Epithelial cell of proximal tubule (primary cell): ENCODE results near the gene RAD54L. TPM values are rescaled to one million over a fixed set of nuclear protein-coding genes. Genes with fewer than 3 reads are reported as not detected.
"Not testable (repeated sequence)": the region's sequence is repeated elsewhere in the genome, so short reads cannot be mapped to it uniquely, and the experiment has no call there.

Experiments used
- DNase-seq: peaks from one replicate; pipeline ENCODE4 v3.0.0-alpha.2; 2011; ENCODE audit warnings: low read depth
- H3K4me3 ChIP-seq: 2 replicates; pipeline ENCODE4 v1.5.1; 2011; ENCODE audit warnings: low read depth, mild to moderate bottlenecking, low read length
- CTCF ChIP-seq: conservative IDR thresholded peaks from 2 replicates; pipeline ENCODE4 v1.5.1; 2012; ENCODE audit warnings: low read depth, mild to moderate bottlenecking, low read length
- total RNA-seq: library from RNA; depleted of rRNA; stranded (reverse); fragments of >200 nt; gene quantifications from 2 replicates; pipeline ENCODE4 v1.2.3, GENCODE V29; 2015

RAD54L gene
- total RNA-seq, 1 donor from 2014 or later = 23.6 TPM

GRCh38 chr1:46242918-46243317 lies 4.6 kb upstream of the RAD54L start:
- DNase-seq = no peak
- no peak for TF ChIP-seq CTCF

GRCh38 chr1:46243831-46244230 lies 3.7 kb upstream of the RAD54L start:
- DNase-seq, H3K4me3 ChIP-seq: not testable (repeated sequence)

More at GRCh38 chr1:46242918-46243317, 4.6 kb upstream of the RAD54L start:
- no peak overlapping the region for H3K4me3 ChIP-seq

- no peak overlapping the region for H3K4me3 ChIP-seq
- peak; percentile 39 for TF ChIP-seq CTCF
- no peak for DNase-seq
Measured at GRCh38 chr1:46244656-46245371, 2.7 kb upstream of the RAD54L start.

- DNase-seq, H3K4me3 ChIP-seq: not testable (repeated sequence)
Measured at GRCh38 chr1:46246136-46246535, 1.4 kb upstream of the RAD54L start.

- DNase-seq = no peak
- TF ChIP-seq CTCF = no peak
- peak overlapping the region; percentile 77 for H3K4me3 ChIP-seq
Measured at GRCh38 chr1:46246548-46247435, 771 bp upstream of the RAD54L start.

GRCh38 chr1:46248122-46248920 lies 758 bp downstream of the RAD54L start:
- H3K4me3 ChIP-seq = peak overlapping the region; percentile 69
- no peak for DNase-seq
- TF ChIP-seq CTCF = peak; percentile 20

- H3K4me3 ChIP-seq = no peak overlapping the region
- no peak for DNase-seq
- no peak for TF ChIP-seq CTCF
Measured at GRCh38 chr1:46254668-46255067, 7.1 kb downstream of the RAD54L start.
